ENCODE measurements around the gene GIT1. TPM values are rescaled to one million over a fixed set of nuclear protein-coding genes. Genes with fewer than 3 reads are reported as not detected.

GIT1 gene
- total and polyA plus RNA-seq, 9 donors: 18.0 to 51.8 (median 39.0) TPM

DNA sequence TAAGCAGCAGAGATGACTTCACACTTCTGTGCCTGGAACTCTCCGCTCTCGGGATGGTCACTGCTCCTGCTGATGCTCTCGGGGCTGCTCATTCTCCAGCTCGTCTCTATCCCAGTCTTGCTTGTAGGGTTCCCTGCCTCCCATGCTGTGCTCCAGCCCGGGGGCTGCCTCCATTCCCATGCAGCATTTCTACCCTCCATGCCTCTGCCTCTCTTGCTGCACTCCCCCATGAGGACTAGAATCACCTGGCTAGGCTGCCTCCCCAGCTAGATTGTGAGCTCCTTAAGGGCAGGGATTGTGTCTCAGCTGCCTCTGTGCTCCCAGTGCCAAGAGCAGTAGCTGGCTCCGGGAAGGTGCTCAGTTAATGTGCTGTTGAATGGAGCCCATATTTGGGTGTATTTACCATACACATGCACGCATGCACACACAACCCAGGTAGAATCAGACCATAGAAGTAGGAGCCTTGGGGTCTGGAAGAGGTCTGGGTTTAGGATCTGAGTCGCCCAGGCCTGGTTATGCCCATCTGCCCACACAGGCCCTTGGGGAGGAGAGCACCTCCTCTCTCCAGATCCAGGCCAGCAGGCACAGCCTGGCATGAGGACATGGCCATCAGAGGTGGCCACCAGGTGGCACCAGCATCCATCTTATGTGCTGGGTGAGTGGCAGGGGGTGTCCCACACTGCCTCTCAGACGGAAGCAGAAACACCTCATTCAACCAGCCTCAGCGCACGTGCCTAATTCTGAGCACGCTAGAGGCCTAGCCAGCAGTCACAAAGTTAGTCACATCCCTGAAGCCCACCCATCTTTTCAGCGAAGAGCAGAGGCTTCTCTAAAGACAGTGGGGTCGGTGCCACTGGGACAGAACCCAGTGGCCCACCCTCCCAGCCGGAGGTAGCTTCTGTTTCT lies 9.3 kb downstream of the GIT1 start:
- DNase-seq: peak; percentile 70 to 88 (median 84)
- intact Hi-C loops (cut with DNase I): loop anchor here in 1 of 4 donors (10.0 kb wide), 1 partner anchor 345 kb away; no protein-coding TSS in a partner anchor
- 62 to 69% (median 65%) methylated on average over 15 of the region's 15 CpGs for WGBS, 3 donors
- Histone ChIP-seq H3K27ac (no peak overlapping the region), H3K36me3 (no peaks in the 10 kb centered on the region), H3K27me3 (no peaks in the 10 kb centered on the region), H3K9me3 (no peaks in the 10 kb centered on the region), H3K4me3 (no peak overlapping the region), H3K4me1 (ENCODE audit: insufficient read depth) (peaks cover 3% of the 10 kb centered on the region)
- TF ChIP-seq, protein P1, sequence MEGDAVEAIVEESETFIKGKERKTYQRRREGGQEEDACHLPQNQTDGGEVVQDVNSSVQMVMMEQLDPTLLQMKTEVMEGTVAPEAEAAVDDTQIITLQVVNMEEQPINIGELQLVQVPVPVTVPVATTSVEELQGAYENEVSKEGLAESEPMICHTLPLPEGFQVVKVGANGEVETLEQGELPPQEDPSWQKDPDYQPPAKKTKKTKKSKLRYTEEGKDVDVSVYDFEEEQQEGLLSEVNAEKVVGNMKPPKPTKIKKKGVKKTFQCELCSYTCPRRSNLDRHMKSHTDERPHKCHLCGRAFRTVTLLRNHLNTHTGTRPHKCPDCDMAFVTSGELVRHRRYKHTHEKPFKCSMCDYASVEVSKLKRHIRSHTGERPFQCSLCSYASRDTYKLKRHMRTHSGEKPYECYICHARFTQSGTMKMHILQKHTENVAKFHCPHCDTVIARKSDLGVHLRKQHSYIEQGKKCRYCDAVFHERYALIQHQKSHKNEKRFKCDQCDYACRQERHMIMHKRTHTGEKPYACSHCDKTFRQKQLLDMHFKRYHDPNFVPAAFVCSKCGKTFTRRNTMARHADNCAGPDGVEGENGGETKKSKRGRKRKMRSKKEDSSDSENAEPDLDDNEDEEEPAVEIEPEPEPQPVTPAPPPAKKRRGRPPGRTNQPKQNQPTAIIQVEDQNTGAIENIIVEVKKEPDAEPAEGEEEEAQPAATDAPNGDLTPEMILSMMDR (IDR thresholded peaks at IDR 0.05): peak in 2 of 3 donors; percentile 77 to 81
- TF ChIP-seq EP300 (IDR thresholded peaks at IDR 0.05) (no peak), POLR2A (IDR thresholded peaks at IDR 0.05) (peak; percentile 8)

DNA sequence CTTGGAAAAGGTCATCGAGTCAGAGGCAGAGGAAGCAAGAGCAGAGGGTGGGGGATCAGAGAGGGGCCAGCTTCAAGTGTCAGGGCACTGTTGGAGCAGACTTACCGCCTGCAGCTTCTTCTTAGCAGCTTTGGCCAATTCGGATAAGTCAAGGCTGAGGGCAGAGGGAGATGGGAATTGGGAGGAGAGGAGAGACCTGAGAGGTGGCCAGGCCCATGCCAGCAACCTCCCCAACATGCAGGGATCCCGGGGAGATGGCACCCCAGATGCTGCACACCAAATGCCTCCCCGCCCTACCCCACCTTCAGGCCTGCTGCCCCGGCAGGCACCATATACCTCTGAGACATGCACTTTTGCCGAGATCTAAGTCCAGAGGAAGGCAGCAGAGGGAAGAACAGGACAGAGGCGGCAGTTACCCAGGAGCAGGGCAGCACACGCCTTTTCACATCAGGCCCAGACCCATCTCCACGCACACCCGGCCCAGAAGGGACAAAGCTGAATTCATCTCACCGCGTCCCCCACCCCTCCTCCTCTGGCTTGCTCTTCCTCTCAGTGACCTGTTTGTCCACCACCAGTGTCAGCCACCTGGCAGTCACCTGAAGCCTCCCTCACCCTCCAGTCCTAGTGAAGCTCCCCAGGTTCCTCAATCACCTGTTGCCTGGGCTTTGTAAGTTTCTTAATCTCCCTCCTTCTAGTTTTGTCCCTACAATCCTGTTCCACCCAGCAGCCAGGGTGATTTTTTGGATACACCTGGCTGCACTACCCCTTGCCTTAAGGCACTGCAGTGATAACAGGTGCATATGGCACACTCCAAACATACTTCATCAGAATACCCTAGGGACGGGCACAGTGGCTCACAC lies 10.6 kb downstream of the GIT1 start:
- no peaks in the 10 kb centered on the region for H3K9me3 ChIP-seq
- intact Hi-C loops (cut with DNase I): no loop called here
- peak in 2 of 5 donors; percentile 9 to 26 for DNase-seq
- TF ChIP-seq POLR2A (IDR thresholded peaks at IDR 0.05) (no peak), EP300 (IDR thresholded peaks at IDR 0.05) (no peak)
- TF ChIP-seq, protein P1 (IDR thresholded peaks at IDR 0.05): no peak
- H3K27ac ChIP-seq: no peak overlapping the region
- H3K36me3 ChIP-seq: no peaks in the 10 kb centered on the region
- H3K27me3 ChIP-seq: no peaks in the 10 kb centered on the region
- peaks cover 3% of the 10 kb centered on the region for H3K4me1 ChIP-seq (ENCODE audit: insufficient read depth)
- WGBS, 3 donors: 86 to 91% (median 88%) methylated on average over 14 of the region's 14 CpGs
- H3K4me3 ChIP-seq: no peak overlapping the region

GRCh38 chr17:29577385-29578211 lies 11.8 kb downstream of the GIT1 start:
- H3K36me3 ChIP-seq: no peaks in the 10 kb centered on the region
- H3K27me3 ChIP-seq: no peaks in the 10 kb centered on the region
- no peak overlapping the region for H3K4me3 ChIP-seq
- DNase-seq: peak; percentile 31 to 74 (median 54)
- TF ChIP-seq, protein P1 (IDR thresholded peaks at IDR 0.05): no peak
- TF ChIP-seq EP300 (IDR thresholded peaks at IDR 0.05): no peak
- TF ChIP-seq POLR2A (IDR thresholded peaks at IDR 0.05): no peak
- intact Hi-C loops (cut with DNase I): no loop called here
- H3K9me3 ChIP-seq: no peaks in the 10 kb centered on the region
- H3K27ac ChIP-seq: peak overlapping the region in 1 of 2 donors; percentile 10
- 65 to 74% (median 67%) methylated on average over 20 to 22 of the region's 22 CpGs for WGBS, 3 donors
- H3K4me1 ChIP-seq (ENCODE audit: insufficient read depth): peaks cover 7% of the 10 kb centered on the region

GRCh38 chr17:29577001-29577370 lies 12.5 kb downstream of the GIT1 start:
- Histone ChIP-seq H3K27me3 (no peaks in the 10 kb centered on the region), H3K4me3 (no peak overlapping the region), H3K36me3 (no peaks in the 10 kb centered on the region), H3K9me3 (no peaks in the 10 kb centered on the region), H3K4me1 (ENCODE audit: insufficient read depth) (peaks cover 12% of the 10 kb centered on the region), H3K27ac (no peak overlapping the region)
- TF ChIP-seq, protein P1 (IDR thresholded peaks at IDR 0.05): no peak
- TF ChIP-seq EP300 (IDR thresholded peaks at IDR 0.05): no peak
- TF ChIP-seq POLR2A (IDR thresholded peaks at IDR 0.05): no peak
- 91 to 92% (median 91%) methylated on average over 9 of the region's 9 CpGs for WGBS, 3 donors
- intact Hi-C loops (cut with DNase I): no loop called here
- DNase-seq: no peak

Data from ovary (tissue), 9 donors.